GM12874 (cell line): ENCODE measurements around the gene PKP3.

Experiments
- TF ChIP-seq, protein P1 (sequence below): IDR thresholded peaks from 2 replicates; pipeline ENCODE4 v1.5.1; 2011; ENCODE audit warnings: low read depth, mild to moderate bottlenecking, control low read depth, low read length, moderate library complexity; ENCODE audit not compliant: insufficient read depth

PKP3 gene

DNA sequence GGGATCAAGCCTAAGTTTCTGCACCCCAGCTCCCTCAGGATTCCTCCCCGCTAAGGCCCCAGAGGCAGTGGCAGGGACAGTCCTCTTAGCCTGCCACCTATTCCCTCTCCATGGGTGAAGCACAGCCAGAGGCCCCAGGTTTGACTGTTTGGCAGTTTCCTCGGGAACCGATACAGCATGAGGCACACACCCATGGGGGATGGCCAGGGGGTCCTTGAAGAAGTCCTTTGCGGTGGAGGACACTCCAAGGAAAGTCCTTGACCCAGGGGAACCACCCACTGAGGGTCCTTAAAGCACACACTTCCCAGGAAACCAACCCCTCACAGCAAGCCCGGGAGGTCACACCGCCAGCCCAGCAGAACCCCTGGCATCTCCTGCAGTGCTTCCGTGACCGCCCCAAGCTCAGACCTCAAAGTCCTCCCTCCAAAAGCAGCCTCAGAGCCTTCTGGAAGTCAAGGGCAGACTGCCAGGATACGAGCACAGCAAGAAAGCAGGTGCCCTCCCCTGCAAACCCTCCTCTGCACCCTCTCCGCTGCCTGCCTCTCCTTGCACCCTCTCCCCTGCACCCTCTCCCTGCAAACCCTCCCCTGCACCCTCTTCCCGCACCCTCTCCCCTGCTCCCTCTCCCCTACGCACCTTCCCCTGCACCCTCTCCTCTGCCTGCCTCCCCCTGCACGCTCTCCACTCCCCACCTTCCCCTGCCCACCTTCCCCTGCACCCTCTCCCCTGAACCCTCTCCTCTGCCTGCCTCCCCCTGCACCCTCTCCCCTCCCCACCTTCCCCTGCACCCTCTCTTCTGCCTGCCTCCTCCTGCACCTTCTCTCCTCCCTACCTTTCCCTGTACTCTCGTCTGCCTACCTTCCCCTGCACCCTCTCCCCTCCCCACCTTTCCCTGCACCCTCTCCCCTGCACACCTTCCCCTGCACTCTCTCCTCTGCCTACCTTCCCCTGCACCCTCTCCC lies 19.4 kb downstream of the PKP3 start:
- TF ChIP-seq, protein P1, sequence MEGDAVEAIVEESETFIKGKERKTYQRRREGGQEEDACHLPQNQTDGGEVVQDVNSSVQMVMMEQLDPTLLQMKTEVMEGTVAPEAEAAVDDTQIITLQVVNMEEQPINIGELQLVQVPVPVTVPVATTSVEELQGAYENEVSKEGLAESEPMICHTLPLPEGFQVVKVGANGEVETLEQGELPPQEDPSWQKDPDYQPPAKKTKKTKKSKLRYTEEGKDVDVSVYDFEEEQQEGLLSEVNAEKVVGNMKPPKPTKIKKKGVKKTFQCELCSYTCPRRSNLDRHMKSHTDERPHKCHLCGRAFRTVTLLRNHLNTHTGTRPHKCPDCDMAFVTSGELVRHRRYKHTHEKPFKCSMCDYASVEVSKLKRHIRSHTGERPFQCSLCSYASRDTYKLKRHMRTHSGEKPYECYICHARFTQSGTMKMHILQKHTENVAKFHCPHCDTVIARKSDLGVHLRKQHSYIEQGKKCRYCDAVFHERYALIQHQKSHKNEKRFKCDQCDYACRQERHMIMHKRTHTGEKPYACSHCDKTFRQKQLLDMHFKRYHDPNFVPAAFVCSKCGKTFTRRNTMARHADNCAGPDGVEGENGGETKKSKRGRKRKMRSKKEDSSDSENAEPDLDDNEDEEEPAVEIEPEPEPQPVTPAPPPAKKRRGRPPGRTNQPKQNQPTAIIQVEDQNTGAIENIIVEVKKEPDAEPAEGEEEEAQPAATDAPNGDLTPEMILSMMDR: no peak

DNA sequence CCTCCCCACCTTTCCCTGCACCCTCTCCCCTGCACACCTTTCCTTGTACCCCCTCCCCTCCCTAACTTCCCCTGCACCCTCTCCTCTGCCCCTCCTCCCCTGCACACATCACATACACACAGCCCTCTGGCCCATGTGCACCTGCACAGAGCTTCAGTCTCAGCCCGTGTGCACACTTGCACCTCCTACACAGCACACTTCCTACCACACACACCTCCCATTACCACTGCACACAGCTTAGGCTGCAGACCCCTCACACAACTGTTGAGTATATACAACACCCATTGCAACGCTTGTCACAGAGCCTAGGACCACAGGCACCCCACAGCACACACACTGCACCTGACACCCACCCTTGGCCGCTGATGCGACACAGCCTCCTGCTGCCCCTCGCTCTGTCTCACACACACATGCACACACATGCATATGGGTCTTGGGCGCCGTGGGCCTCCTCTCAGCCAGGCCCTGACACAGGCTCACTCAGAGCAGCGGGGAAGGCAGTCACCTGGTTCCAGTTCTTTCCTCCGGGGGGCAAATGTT lies 20.4 kb downstream of the PKP3 start:
- TF ChIP-seq, protein P1: no peak

DNA sequence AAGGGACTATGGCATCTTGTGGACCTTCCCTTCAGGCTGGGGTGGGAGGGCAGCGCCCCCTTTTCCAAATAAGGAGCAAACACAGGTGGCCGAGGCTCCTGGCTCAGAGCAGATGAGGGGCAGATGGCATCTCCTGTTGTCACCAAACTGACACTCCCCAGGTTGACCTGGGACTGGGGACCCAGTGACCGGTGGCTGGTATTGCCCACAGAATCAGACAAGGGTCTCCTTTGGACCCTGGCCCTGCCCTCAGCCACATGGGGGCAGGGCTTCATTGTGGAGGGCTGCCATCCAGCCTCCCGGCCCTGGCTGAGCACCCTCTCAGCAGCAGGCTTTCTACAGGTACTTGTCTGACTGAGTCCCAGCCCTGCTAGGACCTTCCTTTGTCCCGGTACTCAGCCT lies 21.6 kb downstream of the PKP3 start:
- TF ChIP-seq, protein P1: no peak

DNA sequence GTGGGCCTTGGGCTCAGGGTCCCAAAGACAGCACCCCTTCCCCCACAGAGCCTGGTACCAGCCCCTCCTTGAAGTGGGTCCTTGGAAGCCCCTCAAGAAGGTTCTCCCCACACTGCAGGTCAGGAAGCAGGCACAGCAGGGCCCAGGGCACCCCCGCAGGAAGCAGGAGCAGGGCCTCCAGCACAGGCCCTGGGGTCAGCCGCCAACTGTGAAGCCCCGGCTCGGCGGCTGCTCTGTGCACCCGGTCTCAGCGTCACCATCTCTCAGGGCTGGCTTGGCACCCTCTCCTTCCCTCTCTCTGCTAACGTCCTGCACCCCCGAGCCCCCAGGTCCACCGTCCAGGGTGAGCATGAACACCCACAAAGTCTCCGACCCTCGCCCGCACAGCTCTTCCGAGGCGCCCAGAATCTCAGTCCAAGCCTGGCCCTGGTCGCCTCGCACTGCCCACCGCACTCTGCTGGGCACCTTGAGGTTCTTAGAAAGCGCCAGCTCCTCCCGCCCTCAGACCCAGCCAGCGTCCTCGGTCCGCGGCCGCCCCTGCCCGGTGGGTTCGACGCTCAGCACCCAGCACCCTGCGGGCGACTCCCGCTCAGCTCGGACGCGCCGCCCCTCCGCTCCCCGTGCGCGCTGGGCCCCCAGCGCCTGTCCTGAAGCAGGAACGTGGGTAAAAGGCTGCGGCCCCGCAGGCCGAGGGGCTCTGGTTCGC lies 22.2 kb downstream of the PKP3 start:
- TF ChIP-seq, protein P1: no peak

DNA sequence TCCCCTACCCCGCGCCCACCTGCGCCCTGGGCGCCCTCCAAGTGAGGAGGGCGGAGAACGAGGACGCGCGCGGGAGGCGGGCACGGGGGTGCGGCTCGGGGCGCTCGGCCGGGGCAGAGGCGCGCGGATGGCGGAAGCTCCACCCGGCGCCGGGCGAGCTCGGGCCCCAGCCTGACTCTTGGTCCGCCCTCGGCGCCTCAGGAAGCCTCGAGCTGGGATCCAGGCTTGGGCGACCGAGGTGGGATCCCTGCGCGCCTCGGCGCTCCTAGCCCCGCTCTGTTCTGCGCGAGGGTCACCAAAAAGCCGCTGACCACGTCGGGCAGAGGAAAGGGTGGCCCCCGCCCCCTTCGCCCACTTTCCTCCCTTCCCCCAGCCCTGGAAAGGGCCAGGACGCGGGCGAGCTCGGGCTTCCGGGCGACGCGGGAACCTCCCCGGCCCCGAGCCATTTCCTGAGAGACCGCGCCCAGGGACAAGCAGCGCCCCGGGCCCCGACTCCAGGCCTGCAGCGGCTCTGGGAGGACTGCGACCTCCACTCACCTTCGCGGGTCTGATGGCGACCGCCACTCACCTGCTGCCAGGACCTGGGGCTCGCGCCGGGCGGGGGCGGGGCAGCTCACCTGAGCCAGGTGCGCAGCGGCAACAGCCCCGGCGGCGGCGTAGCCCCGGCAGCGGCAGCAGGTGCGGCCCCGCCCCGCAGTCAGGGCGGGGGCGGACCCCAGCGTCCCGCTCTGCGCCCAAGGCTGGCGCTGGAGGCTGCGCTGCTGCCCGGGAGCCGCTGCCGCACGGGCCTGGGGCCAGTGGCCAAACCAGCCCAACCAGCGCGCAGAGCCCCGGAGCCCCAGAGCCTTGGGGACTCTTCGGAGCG lies 23.0 kb downstream of the PKP3 start:
- TF ChIP-seq, protein P1: no peak

DNA sequence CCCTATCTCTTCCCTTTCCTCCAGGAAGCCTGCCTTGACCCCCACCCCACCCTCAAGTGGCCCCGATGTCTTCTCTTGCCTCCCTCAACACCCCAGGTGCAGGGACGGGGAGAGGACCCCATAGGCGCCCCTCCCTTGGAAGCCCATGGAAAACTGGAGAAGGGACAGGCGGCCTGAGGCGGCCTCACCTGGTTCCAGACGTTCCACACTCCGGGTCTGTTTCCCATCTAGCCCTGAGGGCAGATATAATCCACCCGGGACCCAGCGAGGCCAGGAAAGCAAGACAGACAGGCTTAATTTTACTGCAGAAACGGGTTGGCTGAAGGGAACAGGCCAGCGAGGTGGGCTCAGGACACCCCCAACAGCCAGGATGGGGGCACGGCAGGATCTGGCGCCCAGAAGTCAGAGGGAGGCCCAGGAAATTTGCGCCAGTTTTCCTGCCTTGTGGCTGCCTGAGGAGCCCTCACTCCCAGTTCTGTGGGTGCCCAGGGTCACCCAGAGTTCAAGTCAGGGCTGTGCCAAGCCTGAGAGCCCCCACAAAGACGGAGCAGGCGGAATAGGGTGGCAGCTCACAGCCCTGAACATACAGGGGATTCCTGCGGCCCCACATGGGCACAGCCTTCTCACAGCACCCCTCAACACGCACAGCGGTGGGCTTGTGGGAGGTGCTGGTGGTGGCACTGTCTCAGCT lies 23.8 kb downstream of the PKP3 start:
- TF ChIP-seq, protein P1: no peak
